B cell (primary cell): ENCODE data around the gene BPIFA3. TPM values are rescaled to one million over a fixed set of nuclear protein-coding genes. Genes with fewer than 3 reads are reported as not detected.

Experiments
- ATAC-seq: fragments of 200-7000 bp; cut with Tn5 transposase; one replicate; pipeline ENCODE4 v1.10.0; 2021; ENCODE audit warnings: low read depth, mild to moderate bottlenecking, moderate number of reproducible peaks, moderate library complexity
- CTCF ChIA-PET: fragments of 350-600 bp; sonication (Branson Sonifier 250); formaldehyde crosslinking; loops from one replicate; lab custom pipeline; 2021; ENCODE audit warnings: antibody characterized with exemption, inconsistent platforms; lab: Charles Lee
- POLR2A ChIA-PET: fragments of 350-600 bp; sonication (Branson Sonifier 250); formaldehyde crosslinking; loops from one replicate; lab custom pipeline; 2021; ENCODE audit warnings: antibody characterized with exemption; lab: Charles Lee
- DNase-seq: peaks from one replicate; pipeline ENCODE4 v3.0.0; 2013
- H2AFZ ChIP-seq: 2 replicates; pipeline ENCODE4 v1.6.1; 2012; ENCODE audit warnings: mild to moderate bottlenecking, low read depth, low read length; ENCODE audit not compliant: insufficient read depth, poor library complexity, severe bottlenecking
- H3K27ac ChIP-seq, 2 donors: 1 replicate in 1 of 2; 2 replicates in 1 of 2; pipeline ENCODE4 v1.5.1; 2012 to 2013; ENCODE audit warnings: low read length in 2 of 2, mild to moderate bottlenecking in 2 of 2, moderate library complexity in 1 of 2
- H3K27me3 ChIP-seq, 4 experiments: fragments of 200-600 bp in 1 of 4; sonication (generic) in 1 of 4; replicated peaks in 1 of 4; 1 replicate in 2 of 4; 2 replicates in 2 of 4; pipeline versions ENCODE4 v1.6.1 to v1.7.0; 2013 to 2016; ENCODE audit warnings: low read length in 3 of 4, mild to moderate bottlenecking in 2 of 4, mixed read lengths in 1 of 4, moderate library complexity in 1 of 4; ENCODE audit not compliant: insufficient read depth in 4 of 4, control insufficient read depth in 3 of 4; ENCODE audit errors: control extremely low read depth in 1 of 4
- H3K36me3 ChIP-seq, 2 experiments: replicated peaks in 1 of 2; 1 replicate in 1 of 2; 2 replicates in 1 of 2; pipeline versions ENCODE4 v1.6.1 to v1.7.1; 2013; ENCODE audit warnings: low read length in 1 of 2; ENCODE audit not compliant: insufficient read depth in 2 of 2, control insufficient read depth in 1 of 2; ENCODE audit errors: control extremely low read depth in 1 of 2, extremely low read depth in 1 of 2
- H3K4me1 ChIP-seq, 2 donors: fragments of 200-600 bp in 1 of 2; sonication (generic) in 1 of 2; 1 replicate in 1 of 2; 2 replicates in 1 of 2; pipeline versions ENCODE4 v1.5.1 to v1.6.1; 2013 to 2017; ENCODE audit warnings: low read length in 2 of 2; ENCODE audit not compliant: control insufficient read depth in 2 of 2, insufficient read depth in 2 of 2
- H3K4me2 ChIP-seq: replicated peaks from 2 replicates; pipeline ENCODE3; 2012; ENCODE audit warnings: mild to moderate bottlenecking, low read depth, low read length; ENCODE audit not compliant: poor library complexity, severe bottlenecking
- H3K4me3 ChIP-seq, 5 experiments: fragments of 200-600 bp in 1 of 5; sonication (generic) in 1 of 5; 1 replicate in 3 of 5; 2 replicates in 2 of 5; pipeline versions ENCODE4 v1.5.1 to v1.7.0; 2011 to 2016; ENCODE audit warnings: low read length in 4 of 5, mild to moderate bottlenecking in 4 of 5, low read depth in 2 of 5, control low read depth in 1 of 5, moderate library complexity in 1 of 5; ENCODE audit not compliant: insufficient read depth in 1 of 5; ENCODE audit errors: control extremely low read depth in 1 of 5, extremely low read depth in 1 of 5
- H3K79me2 ChIP-seq: fragments of 200-600 bp; sonication (generic); one replicate; pipeline ENCODE4 v1.6.0; 2016; ENCODE audit warnings: low read length; ENCODE audit not compliant: control insufficient read depth, insufficient read depth
- H3K9ac ChIP-seq: fragments of 200-600 bp; sonication (generic); 2 replicates; pipeline ENCODE4 v1.6.1; 2017; ENCODE audit warnings: mild to moderate bottlenecking, low read length, moderate library complexity
- H3K9me3 ChIP-seq, 3 donors: one replicate each; pipeline versions ENCODE4 v1.6.1 to v1.7.1; 2013; ENCODE audit warnings: low read length in 2 of 3; ENCODE audit not compliant: control insufficient read depth in 2 of 3, insufficient read depth in 1 of 3; ENCODE audit errors: control extremely low read depth in 1 of 3
- H4K20me1 ChIP-seq: 2 replicates; pipeline ENCODE4 v1.6.0; 2012; ENCODE audit warnings: mild to moderate bottlenecking, low read length; ENCODE audit not compliant: insufficient read depth, control insufficient read depth, poor library complexity, severe bottlenecking
- H3K27ac Mint-ChIP-seq: one replicate; pipeline ENCODE4 v1.8.0; 2021; ENCODE audit warnings: mixed read lengths
- H3K27me3 Mint-ChIP-seq: one replicate; pipeline ENCODE4 v1.8.0; 2021; ENCODE audit warnings: mixed read lengths
- H3K4me1 Mint-ChIP-seq: one replicate; pipeline ENCODE4 v1.8.0; 2021; ENCODE audit warnings: mixed read lengths
- H3K4me3 Mint-ChIP-seq: one replicate; pipeline ENCODE4 v1.8.0; 2021; ENCODE audit warnings: mixed read lengths
- H3K9me3 Mint-ChIP-seq: one replicate; pipeline ENCODE4 v1.8.0; 2022; ENCODE audit warnings: mixed read lengths; ENCODE audit not compliant: insufficient read depth
- CTCF ChIP-seq: fragments of 200-600 bp; IDR thresholded peaks from one replicate; pipeline ENCODE4 v1.8.0; 2022; ENCODE audit warnings: antibody characterized with exemption, mild to moderate bottlenecking
- EZH2 ChIP-seq: IDR thresholded peaks from 2 replicates; pipeline ENCODE4 v1.6.1; 2012; ENCODE audit warnings: borderline replicate concordance, low read depth, mild to moderate bottlenecking, moderate library complexity, low read length; ENCODE audit not compliant: insufficient read depth, poor library complexity, severe bottlenecking
- WGBS: methylation state at CpG from one replicate; pipeline ENCODE4 v1.1.5; 2013; ENCODE audit warnings: missing lambda C conversion rate; ENCODE audit not compliant: insufficient coverage; 5-methylcytosine and 5-hydroxymethylcytosine counted together
- intact Hi-C: fragments of 100-400 bp; cut with micrococcal nuclease; formaldehyde crosslinking; loops from one replicate; pipeline ENCODE4 v1.10.0; 2022
- polyA plus RNA-seq: library from polyadenylated mRNA; depleted of rRNA; stranded (reverse); fragments of >200 nt; gene quantifications from 2 replicates; pipeline ENCODE4 v1.2.3, GENCODE V29; 2012
- total RNA-seq, 2 donors: library from RNA; stranded (reverse); fragments of 120-200 nt in 1 of 2; gene quantifications; 1 replicate in 1 of 2; 2 replicates in 1 of 2; pipeline versions ENCODE4 v1.2.3 to v1.2.4, GENCODE V29; 2013 to 2022

The BPIFA3 gene
- total and polyA plus RNA-seq, 2 donors (not counting 1 experiment from before 2014, with no cell fraction given) = not detected

- WGBS = no CpG with 5 or more reads among the region's 1 CpG
- Histone ChIP-seq H3K27me3 (peaks cover 0 to 3% (median 0%) of the 10 kb centered on the region in 4 experiments), H4K20me1 (no peaks in the 10 kb centered on the region), H3K4me1 (no peaks in the 10 kb centered on the region), H3K27ac (no peak overlapping the region), H3K9ac (no peak overlapping the region), H3K4me2 (no peak overlapping the region), H3K4me3 (no peak overlapping the region), H3K36me3 (no peaks in the 10 kb centered on the region), H3K79me2 (no peaks in the 10 kb centered on the region), H3K9me3 (no peaks in the 10 kb centered on the region), H2AFZ (no peak overlapping the region)
- no peak for TF ChIP-seq EZH2
- no peak for TF ChIP-seq CTCF
- intact Hi-C loops = no loop called here
- Mint-ChIP-seq H3K27me3 (peaks cover 38% of the 10 kb centered on the region), H3K9me3 (no peaks in the 10 kb centered on the region), H3K4me1 (no peaks in the 10 kb centered on the region), H3K27ac (no peak overlapping the region), H3K4me3 (no peak overlapping the region)
- ATAC-seq (no peak), DNase-seq (no peak)
- ChIA-PET POLR2A (no interaction called here), CTCF (no interaction called here)
Observed at GRCh38 chr20:33239418-33239817, 22.3 kb downstream of the BPIFA3 start.

DNA sequence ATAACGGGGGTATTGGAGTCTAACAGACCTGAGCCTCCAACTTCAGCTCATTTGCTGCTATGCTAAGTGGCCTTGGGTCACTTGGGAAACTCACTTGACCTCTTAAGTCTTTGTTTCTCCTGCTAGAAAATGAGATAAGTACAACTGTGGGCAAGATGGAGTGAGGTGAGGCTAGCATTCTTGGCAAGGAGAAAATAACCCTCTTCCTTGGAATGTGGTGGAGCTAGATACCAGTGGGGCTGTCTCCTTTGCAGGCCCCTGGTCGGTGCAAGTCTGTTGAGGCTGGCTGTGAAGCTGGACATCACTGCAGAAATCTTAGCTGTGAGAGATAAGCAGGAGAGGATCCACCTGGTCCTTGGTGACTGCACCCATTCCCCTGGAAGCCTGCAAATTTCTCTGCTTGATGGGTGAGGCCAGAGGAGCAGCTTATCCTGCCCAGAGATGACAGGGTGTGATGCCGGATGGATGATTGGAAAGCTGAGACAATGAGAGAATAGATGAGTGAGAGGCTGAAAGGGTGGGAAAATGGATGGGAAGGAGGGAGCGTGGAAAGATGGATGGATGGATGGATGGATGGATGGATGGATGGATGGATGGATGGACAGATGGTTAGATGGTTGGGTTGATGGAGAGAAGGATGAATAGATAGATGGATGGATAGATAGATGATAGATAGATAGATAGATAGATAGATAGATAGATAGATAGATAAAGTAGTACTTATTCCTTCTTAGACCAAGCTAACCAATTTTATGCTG is 23.0 kb downstream of the BPIFA3 start:
- H4K20me1 ChIP-seq = no peaks in the 10 kb centered on the region
- POLR2A ChIA-PET = no interaction called here
- no peaks in the 10 kb centered on the region for H3K9me3 ChIP-seq
- H3K4me1 ChIP-seq = no peaks in the 10 kb centered on the region
- no peak overlapping the region for H3K4me2 ChIP-seq
- H3K4me3 ChIP-seq = no peak overlapping the region
- no peaks in the 10 kb centered on the region for H3K4me1 Mint-ChIP-seq
- no peak overlapping the region for H3K9ac ChIP-seq
- no peak overlapping the region for H3K27ac ChIP-seq
- peaks cover 0 to 3% (median 0%) of the 10 kb centered on the region in 4 experiments for H3K27me3 ChIP-seq
- no peaks in the 10 kb centered on the region for H3K79me2 ChIP-seq
- no peaks in the 10 kb centered on the region for H3K9me3 Mint-ChIP-seq
- CTCF ChIA-PET = no interaction called here
- no peak for TF ChIP-seq EZH2
- TF ChIP-seq CTCF = no peak
- no peak overlapping the region for H2AFZ ChIP-seq
- H3K27ac Mint-ChIP-seq = no peak overlapping the region
- H3K4me3 Mint-ChIP-seq = no peak overlapping the region
- peaks cover 42% of the 10 kb centered on the region for H3K27me3 Mint-ChIP-seq
- H3K36me3 ChIP-seq = no peaks in the 10 kb centered on the region
- WGBS = 72% methylated on average over 4 of the region's 4 CpGs
- ATAC-seq (no peak), DNase-seq (no peak)
- intact Hi-C loops = no loop called here
